Memory B cell (primary cell): Measurements from ENCODE around the gene TMEM108.
A peak's percentile ranks its signal among the peaks of the same experiment; 100 is the strongest.

Source experiments
- ATAC-seq: fragments of 150-1000 bp; cut with Tn5 transposase; 2 replicates; pipeline ENCODE4 v1.10.0; 2021; ENCODE audit warnings: low read depth, mild to moderate bottlenecking, moderate library complexity
- DNase-seq, 2 donors: peaks; one replicate each; pipeline ENCODE4 v3.0.0; 2022; ENCODE audit warnings: low spot score in 2 of 2
- H3K27ac Mint-ChIP-seq: one replicate; pipeline ENCODE4 v1.8.0; 2022; ENCODE audit warnings: mild to moderate bottlenecking, moderate library complexity, mixed read lengths
- H3K27me3 Mint-ChIP-seq: one replicate; pipeline ENCODE4 v1.8.0; 2022; ENCODE audit warnings: mixed read lengths
- H3K36me3 Mint-ChIP-seq: one replicate; pipeline ENCODE4 v1.8.0; 2022; ENCODE audit warnings: mild to moderate bottlenecking, mixed read lengths
- H3K4me1 Mint-ChIP-seq: one replicate; pipeline ENCODE4 v1.8.0; 2022; ENCODE audit warnings: mixed read lengths
- H3K4me3 Mint-ChIP-seq: one replicate; pipeline ENCODE4 v1.8.0; 2022; ENCODE audit warnings: mild to moderate bottlenecking, moderate library complexity, mixed read lengths
- H3K9me3 Mint-ChIP-seq: one replicate; pipeline ENCODE4 v1.8.0; 2022; ENCODE audit warnings: mixed read lengths

TMEM108 gene

DNA sequence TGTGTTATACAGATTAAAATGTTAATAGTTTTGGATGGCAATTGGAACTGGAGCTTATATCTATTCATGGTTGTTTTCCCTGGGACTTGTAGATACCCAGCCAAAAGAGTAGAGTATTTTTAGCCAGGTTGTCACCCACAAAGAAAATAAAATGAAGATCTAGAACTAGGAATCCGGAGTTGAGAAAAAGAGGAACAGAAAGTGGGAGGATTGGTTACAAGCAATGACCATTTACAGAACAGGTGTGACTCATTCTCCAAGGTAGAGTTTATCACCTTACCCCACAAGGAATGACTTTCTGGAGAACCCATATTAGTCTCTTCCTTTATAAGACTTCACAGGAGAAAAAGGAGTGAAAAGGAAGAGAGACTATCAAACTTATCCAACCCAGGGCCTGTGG lies 99.8 kb downstream of the TMEM108 start:
- no peaks in the 10 kb centered on the region for H3K36me3 Mint-ChIP-seq
- H3K9me3 Mint-ChIP-seq, result no peaks in the 10 kb centered on the region
- peaks cover 6% of the 10 kb centered on the region for H3K27me3 Mint-ChIP-seq
- H3K4me3 Mint-ChIP-seq, result no peak overlapping the region
- peak overlapping the region; percentile 26 for H3K27ac Mint-ChIP-seq
- peaks cover 3% of the 10 kb centered on the region for H3K4me1 Mint-ChIP-seq
- peak; percentile 64 for ATAC-seq
- peak in 1 of 2 donors; percentile 0 for DNase-seq

DNA sequence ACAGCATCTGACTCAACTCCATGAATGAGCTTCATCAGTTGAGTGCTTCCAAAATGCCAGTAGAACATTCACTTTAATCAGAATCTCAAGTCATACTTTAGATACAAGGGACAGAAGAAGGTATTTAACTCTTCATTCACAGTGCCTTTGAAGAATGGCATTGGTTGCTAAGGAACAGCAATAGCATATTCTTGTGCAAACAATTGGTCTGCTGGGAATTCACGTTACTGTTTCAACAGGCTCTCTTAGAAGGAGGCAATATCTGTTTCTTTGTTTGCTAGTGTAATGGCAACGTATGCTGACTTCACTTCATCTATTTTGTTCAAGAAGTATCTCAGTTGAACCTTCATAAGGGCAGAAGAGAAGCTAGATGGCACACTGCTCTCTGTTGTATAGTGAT lies 113.9 kb downstream of the TMEM108 start:
- DNase-seq, result no peak
- H3K27ac Mint-ChIP-seq, result no peak overlapping the region
- no peak overlapping the region for H3K4me3 Mint-ChIP-seq
- H3K36me3 Mint-ChIP-seq, result no peaks in the 10 kb centered on the region
- H3K4me1 Mint-ChIP-seq, result no peaks in the 10 kb centered on the region
- H3K9me3 Mint-ChIP-seq, result peaks cover 5% of the 10 kb centered on the region
- no peak for ATAC-seq
- H3K27me3 Mint-ChIP-seq, result peaks cover 6% of the 10 kb centered on the region

GRCh38 chr3:133152681-133153220 lies 114.6 kb downstream of the TMEM108 start:
- no peaks in the 10 kb centered on the region for H3K36me3 Mint-ChIP-seq
- H3K4me1 Mint-ChIP-seq, result no peaks in the 10 kb centered on the region
- H3K27ac Mint-ChIP-seq, result no peak overlapping the region
- no peak overlapping the region for H3K4me3 Mint-ChIP-seq
- H3K27me3 Mint-ChIP-seq, result peaks cover 6% of the 10 kb centered on the region
- ATAC-seq (no peak), DNase-seq (no peak)
- peaks cover 5% of the 10 kb centered on the region for H3K9me3 Mint-ChIP-seq

DNA sequence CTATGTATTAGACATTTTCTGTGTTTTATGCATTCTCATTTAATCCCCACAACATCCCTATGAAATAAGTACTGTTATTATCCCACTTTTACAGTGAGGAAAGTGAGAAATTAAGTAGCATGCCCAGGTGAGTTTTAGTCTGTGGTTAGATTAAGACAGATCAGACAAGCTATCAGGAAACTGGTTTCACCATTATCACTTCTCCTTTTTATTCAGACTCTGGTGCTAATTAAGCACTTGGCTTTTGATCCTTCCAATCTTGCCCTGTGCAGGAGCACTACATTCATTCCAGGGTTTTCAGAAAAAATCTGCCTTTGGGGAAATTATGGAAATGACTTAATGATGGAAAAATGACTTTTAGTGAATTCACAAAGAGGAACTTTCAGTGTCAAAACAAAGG lies 115.2 kb downstream of the TMEM108 start:
- DNase-seq, result no peak
- Mint-ChIP-seq H3K27me3 (peaks cover 6% of the 10 kb centered on the region), H3K9me3 (peaks cover 5% of the 10 kb centered on the region), H3K4me1 (no peaks in the 10 kb centered on the region), H3K27ac (no peak overlapping the region), H3K4me3 (no peak overlapping the region), H3K36me3 (no peaks in the 10 kb centered on the region)
- peak; percentile 34 for ATAC-seq

GRCh38 chr3:133157716-133158115 lies 119.5 kb downstream of the TMEM108 start:
- H3K9me3 Mint-ChIP-seq, result peaks cover 3% of the 10 kb centered on the region
- no peak overlapping the region for H3K4me3 Mint-ChIP-seq
- ATAC-seq (no peak), DNase-seq (no peak)
- H3K4me1 Mint-ChIP-seq, result no peaks in the 10 kb centered on the region
- H3K27me3 Mint-ChIP-seq, result peaks cover 6% of the 10 kb centered on the region
- H3K36me3 Mint-ChIP-seq, result no peaks in the 10 kb centered on the region
- no peak overlapping the region for H3K27ac Mint-ChIP-seq

- Mint-ChIP-seq H3K27ac (no peak overlapping the region), H3K9me3 (peaks cover 3% of the 10 kb centered on the region), H3K27me3 (peaks cover 6% of the 10 kb centered on the region), H3K36me3 (no peaks in the 10 kb centered on the region), H3K4me1 (no peaks in the 10 kb centered on the region), H3K4me3 (no peak overlapping the region)
- DNase-seq (no peak), ATAC-seq (no peak)
Observed at GRCh38 chr3:133158686-133159085, 120.5 kb downstream of the TMEM108 start.

DNA sequence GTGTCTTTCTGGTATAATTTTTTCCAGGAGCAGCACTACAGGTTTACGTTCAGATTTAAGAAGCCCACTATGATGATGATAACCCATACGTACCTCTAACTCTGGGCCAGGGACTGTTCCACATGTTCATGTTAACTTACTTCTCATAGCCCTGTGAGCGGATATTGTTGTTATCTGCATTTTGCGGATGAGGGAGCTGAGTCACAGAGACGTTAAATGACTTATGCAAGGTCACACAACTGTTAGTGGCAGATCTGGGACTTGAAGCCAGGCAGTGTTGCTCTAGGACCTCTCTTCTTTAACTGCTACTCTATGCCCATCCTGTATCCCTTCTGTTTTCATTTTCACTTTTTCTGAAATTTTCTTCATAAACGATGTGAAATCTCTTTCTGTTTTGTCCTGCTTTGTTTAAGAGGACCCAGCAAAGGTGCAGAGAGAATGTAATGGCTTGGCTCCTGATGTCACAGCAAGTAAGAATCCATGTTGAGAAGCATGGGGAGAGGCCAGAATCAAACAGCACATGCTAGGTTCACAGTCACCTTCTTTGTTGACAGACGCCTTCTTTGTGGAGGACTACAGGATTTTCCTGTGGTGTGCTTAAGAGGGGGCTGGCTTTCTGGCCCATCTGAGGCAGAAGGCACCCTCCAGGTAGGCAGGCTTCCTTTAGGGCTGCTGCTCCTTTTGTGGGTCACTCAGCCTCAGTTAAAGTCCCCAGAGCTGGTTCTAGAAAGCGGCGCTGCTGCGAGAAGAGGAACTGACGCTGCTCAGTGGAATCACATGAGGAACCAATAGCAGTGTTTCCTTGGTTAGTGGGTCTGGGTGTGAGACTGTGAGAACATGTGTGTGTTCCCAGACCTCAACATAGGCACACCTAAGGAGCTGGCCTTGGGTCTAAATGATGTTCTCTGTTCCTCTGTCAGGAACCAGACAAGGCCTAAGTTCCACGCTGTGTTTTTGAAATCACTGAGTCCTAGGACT lies 121.6 kb downstream of the TMEM108 start:
- Mint-ChIP-seq H3K9me3 (peaks cover 3% of the 10 kb centered on the region), H3K27ac (no peak overlapping the region), H3K4me3 (no peak overlapping the region), H3K4me1 (no peaks in the 10 kb centered on the region), H3K36me3 (no peaks in the 10 kb centered on the region), H3K27me3 (peaks cover 6% of the 10 kb centered on the region)
- no peak for ATAC-seq
- no peak for DNase-seq

GRCh38 chr3:133161656-133162055 lies 123.5 kb downstream of the TMEM108 start:
- no peaks in the 10 kb centered on the region for H3K4me1 Mint-ChIP-seq
- H3K36me3 Mint-ChIP-seq, result no peaks in the 10 kb centered on the region
- H3K4me3 Mint-ChIP-seq, result no peak overlapping the region
- H3K27ac Mint-ChIP-seq, result no peak overlapping the region
- ATAC-seq, result no peak
- H3K9me3 Mint-ChIP-seq, result no peaks in the 10 kb centered on the region
- H3K27me3 Mint-ChIP-seq, result no peaks in the 10 kb centered on the region
- no peak for DNase-seq

- Mint-ChIP-seq H3K27me3 (no peaks in the 10 kb centered on the region), H3K27ac (no peak overlapping the region), H3K36me3 (no peaks in the 10 kb centered on the region), H3K4me3 (no peak overlapping the region), H3K4me1 (no peaks in the 10 kb centered on the region), H3K9me3 (no peaks in the 10 kb centered on the region)
- ATAC-seq (no peak), DNase-seq (no peak)
Observed at GRCh38 chr3:133162265-133162664, 124.1 kb downstream of the TMEM108 start.

GRCh38 chr3:133162670-133163305 lies 124.6 kb downstream of the TMEM108 start:
- Mint-ChIP-seq H3K4me1 (no peaks in the 10 kb centered on the region), H3K27ac (no peak overlapping the region), H3K36me3 (no peaks in the 10 kb centered on the region), H3K4me3 (no peak overlapping the region), H3K27me3 (no peaks in the 10 kb centered on the region), H3K9me3 (no peaks in the 10 kb centered on the region)
- DNase-seq (no peak), ATAC-seq (no peak)

DNA sequence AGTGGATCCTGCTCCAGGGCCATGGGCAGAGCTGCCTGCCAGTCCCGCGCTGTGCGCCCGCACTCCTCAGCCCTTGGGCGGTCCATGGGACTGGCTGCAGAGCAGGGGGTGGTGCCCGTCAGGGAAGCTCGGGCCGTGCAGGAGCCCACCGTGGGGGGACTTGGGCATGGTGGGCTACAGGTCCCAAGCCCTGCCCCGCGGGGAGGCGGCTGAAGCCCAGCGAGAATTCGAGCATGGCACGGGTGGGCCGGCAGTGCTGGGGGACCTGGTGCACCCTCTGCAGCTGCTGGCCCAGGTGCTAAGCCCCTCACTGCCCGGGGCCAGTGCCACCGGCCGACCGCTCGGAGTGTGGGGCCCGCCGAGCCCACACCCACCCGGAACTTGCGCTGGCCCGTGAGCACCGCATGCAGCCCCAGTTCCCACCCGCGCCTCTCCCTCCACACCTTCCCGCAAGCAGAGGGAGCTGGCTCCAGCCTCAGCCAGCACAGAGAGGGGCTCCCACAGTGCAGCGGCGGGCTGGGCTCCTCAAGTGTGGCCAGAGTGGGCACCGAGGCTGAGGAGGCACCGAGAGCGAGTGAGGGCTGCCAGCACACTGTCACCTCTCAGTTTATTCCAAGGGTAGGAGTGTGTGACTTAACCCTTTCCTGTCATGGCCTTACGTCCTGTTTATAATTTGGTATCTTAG lies 129.3 kb downstream of the TMEM108 start:
- ATAC-seq (no peak), DNase-seq (no peak)
- no peak overlapping the region for H3K4me3 Mint-ChIP-seq
- H3K27ac Mint-ChIP-seq, result no peak overlapping the region
- H3K36me3 Mint-ChIP-seq, result no peaks in the 10 kb centered on the region
- no peaks in the 10 kb centered on the region for H3K9me3 Mint-ChIP-seq
- H3K4me1 Mint-ChIP-seq, result no peaks in the 10 kb centered on the region
- no peaks in the 10 kb centered on the region for H3K27me3 Mint-ChIP-seq

GRCh38 chr3:133168025-133168401 lies 129.8 kb downstream of the TMEM108 start:
- no peak overlapping the region for H3K4me3 Mint-ChIP-seq
- no peaks in the 10 kb centered on the region for H3K36me3 Mint-ChIP-seq
- no peaks in the 10 kb centered on the region for H3K27me3 Mint-ChIP-seq
- no peaks in the 10 kb centered on the region for H3K4me1 Mint-ChIP-seq
- DNase-seq (no peak), ATAC-seq (no peak)
- no peaks in the 10 kb centered on the region for H3K9me3 Mint-ChIP-seq
- no peak overlapping the region for H3K27ac Mint-ChIP-seq

GRCh38 chr3:133169331-133170068 lies 131.3 kb downstream of the TMEM108 start:
- H3K4me1 Mint-ChIP-seq, result no peaks in the 10 kb centered on the region
- no peak for DNase-seq
- H3K9me3 Mint-ChIP-seq, result no peaks in the 10 kb centered on the region
- no peak for ATAC-seq
- no peaks in the 10 kb centered on the region for H3K27me3 Mint-ChIP-seq
- no peak overlapping the region for H3K27ac Mint-ChIP-seq
- H3K4me3 Mint-ChIP-seq, result no peak overlapping the region
- H3K36me3 Mint-ChIP-seq, result no peaks in the 10 kb centered on the region
